Loucy (cell line): ENCODE measurements around the gene PYURF.

Experiments used
- CTCF ChIP-seq: fragments of 200-600 bp; sonication (generic); conservative IDR thresholded peaks from 2 replicates; pipeline ENCODE4 v1.5.1; 2014; ENCODE audit warnings: mild to moderate bottlenecking, antibody characterized with exemption, low read length
- EZH2phosphoT487 ChIP-seq: fragments of 200-600 bp; IDR thresholded peaks from 2 replicates; pipeline ENCODE4 v1.6.1; 2018; ENCODE audit warnings: antibody characterized with exemption, mild to moderate bottlenecking, moderate library complexity, borderline replicate concordance

DNA sequence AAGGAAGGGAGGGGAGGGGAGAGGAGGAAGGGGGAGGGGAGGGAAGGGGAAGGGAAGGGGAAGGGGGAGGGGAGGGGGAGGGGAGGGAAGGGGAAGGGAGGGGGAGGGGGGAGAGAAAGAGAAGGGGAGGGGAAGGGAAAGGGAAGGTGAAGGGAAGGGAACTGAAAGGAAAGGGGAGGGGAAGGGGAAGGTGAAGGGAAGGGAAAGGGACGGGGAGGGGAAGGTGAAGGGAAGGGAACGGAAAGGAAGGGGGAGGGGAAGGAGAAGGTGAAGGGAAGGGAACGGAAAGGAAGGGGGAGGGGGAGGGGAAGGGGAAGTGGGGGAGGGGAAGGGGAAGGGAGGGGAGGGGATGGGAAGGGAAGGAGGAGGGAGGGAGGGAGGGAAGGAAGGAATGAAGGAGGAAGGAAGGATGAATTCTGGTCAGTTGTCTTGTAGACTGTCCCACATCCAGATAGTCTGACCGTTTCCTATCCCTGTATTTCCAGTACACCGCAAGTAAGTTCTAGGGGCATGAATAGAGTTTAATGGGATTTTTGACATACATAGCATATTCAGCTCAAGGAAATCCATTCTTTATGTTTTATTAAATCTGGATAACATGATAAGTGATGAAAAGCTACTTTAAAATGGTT, 46.2 kb downstream of the PYURF start:
- no peak for TF ChIP-seq CTCF
- TF ChIP-seq EZH2phosphoT487: no peak
